ENCODE data around the gene CRYL1.
"Not testable (repeated sequence)": the region's sequence is repeated elsewhere in the genome, so short reads cannot be mapped to it uniquely, and the experiment has no call there.

CRYL1 gene

DNA sequence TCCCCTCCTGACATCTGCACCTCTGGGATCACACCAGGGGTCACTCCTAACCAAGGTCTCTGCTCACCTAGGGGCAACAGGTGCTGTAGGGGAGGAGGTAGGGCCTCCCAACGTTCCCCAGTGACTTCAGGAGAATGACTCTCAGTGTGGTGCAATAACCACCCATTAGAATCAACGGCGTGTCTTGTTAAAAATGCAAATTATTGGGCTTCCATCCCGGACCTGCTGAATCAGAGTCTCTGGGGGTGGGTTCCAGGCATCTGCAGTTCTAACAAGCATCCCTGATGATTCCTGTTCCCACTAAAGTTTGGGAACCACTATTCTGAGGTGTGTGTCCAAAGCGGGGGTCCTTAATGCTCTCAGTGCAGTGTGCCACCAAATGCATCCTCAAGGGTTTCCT, 84.6 kb downstream of the CRYL1 start:
- no peak for TF ChIP-seq POLR2A (IDR thresholded peaks at IDR 0.05; ENCODE audit: low read depth, low read length)
- DNase-seq (ENCODE audit: insufficient read length, low spot score) (no peak), FAIRE-seq (no peak)

DNA sequence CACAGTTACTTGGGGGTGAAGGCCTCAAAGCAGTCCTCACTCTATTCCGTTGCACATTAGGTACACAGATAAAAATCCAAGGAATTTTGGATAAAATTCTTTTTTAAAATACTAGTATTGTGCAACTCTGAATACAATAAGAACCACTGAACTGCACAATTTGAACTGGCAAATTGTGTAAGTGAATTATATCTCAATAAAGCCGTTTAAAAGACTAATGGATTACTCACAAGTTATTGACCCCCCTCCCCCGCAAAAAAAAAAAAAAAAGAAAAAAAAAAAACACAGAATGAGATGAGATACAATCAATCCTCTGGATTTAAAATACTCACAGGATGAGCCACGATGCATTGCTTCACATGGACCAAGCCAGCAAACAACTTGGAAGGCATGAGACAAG, 86.4 kb downstream of the CRYL1 start:
- FAIRE-seq, result no peak
- TF ChIP-seq POLR2A (IDR thresholded peaks at IDR 0.05; ENCODE audit: low read depth, low read length), result no peak
- no peak for DNase-seq (ENCODE audit: insufficient read length, low spot score)

DNA sequence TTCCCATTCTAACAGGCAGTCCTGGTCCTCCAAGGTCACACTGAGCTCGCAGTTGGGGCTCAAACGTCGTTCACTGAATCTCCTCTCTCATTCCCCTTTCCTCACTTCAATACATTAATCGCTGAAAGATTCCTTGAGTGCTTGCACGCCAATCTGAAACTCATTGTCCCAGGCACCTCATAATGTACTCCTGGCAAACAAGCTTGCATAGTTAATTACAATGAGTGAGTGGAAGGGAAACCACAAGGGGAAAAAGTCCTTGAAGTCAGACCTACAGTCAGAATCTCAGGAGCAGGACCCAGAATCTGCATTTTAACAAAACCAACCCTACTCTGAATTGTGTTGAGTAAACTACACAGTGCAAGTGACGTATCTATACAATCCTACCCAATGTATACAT, 86.9 kb downstream of the CRYL1 start:
- no peak for TF ChIP-seq POLR2A (IDR thresholded peaks at IDR 0.05; ENCODE audit: low read depth, low read length)
- DNase-seq (ENCODE audit: insufficient read length, low spot score) (no peak), FAIRE-seq (no peak)

DNA sequence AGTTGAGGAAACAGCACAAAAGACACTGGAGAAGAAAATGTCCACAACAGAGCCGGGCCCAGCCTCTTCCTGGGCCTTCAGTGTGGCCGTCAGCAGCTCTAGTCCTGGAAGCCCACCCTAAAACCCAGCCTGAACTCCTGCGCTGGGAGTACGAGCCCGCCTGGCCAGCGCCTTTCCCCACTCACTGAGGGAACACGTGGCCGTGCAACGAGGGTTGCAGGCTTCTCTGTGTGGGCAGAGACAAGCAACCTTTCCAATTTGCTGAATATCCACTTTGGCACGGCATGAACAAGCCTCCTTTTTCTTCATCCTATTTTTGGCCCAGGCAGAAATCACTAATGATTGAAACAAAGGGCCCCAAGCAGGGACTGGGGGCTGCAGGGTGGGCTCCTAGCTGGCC, 89.2 kb downstream of the CRYL1 start:
- no peak for FAIRE-seq
- no peak for TF ChIP-seq POLR2A (IDR thresholded peaks at IDR 0.05; ENCODE audit: low read depth, low read length)
- no peak for DNase-seq (ENCODE audit: insufficient read length, low spot score)

DNA sequence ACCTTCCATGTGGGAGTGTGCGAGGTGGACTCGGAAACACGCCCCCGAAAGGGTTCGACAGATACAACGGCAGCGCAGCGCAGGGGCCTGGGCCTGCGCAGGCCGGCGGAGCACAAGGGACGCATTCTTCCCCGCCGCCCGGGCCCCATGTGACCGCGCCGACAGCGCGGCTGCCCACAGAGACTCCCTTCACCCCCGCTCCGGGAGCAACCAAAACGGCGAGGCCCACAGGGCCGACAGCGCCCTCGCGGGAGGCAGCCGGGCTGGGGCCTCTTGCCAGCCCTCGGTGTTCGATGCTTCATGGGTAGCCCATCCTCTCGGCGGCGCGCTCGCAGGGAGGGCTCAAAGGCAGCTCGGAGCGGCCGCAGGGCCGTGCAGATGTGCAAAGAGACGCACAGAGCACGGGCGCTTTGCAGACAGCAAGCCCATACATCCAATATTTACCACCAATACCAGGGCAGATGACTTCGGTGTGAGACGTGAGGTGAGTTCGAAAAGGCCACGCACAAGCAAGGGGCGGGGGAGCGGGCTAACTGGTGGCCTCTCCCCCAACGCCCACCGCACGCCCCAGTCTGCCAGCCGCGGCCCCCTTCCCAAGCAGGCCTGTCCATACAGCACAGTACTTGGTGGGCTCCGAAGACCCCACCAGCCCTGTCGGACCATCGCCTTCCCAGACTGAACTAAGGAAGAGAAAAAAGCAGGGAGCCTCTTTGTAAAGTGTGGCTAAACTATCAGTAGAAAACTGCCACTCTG, 89.9 kb downstream of the CRYL1 start:
- DNase-seq (ENCODE audit: insufficient read length, low spot score) (no peak), FAIRE-seq (no peak)
- no peak for TF ChIP-seq POLR2A (IDR thresholded peaks at IDR 0.05; ENCODE audit: low read depth, low read length)

DNA sequence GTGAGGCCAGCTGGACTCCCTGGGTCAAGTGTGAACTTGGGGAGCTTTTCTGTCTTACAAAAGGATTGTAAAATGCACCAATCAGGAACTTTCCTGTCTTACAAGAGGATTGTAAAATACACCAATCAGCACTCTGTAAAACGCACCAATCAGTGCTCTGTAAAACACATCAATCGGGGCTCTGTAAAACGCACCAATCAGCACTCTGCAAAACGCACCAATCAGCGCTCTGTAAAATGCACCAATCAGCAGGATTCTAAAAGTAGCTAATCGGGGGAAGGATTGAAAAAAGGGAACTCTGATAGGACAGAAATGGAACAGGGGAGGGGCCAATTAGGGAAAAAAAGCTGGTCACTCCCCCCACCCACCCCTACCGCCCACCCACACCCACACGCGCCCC, 91.4 kb downstream of the CRYL1 start:
- not testable (repeated sequence) for FAIRE-seq; DNase-seq (ENCODE audit: insufficient read length, low spot score)

DNA sequence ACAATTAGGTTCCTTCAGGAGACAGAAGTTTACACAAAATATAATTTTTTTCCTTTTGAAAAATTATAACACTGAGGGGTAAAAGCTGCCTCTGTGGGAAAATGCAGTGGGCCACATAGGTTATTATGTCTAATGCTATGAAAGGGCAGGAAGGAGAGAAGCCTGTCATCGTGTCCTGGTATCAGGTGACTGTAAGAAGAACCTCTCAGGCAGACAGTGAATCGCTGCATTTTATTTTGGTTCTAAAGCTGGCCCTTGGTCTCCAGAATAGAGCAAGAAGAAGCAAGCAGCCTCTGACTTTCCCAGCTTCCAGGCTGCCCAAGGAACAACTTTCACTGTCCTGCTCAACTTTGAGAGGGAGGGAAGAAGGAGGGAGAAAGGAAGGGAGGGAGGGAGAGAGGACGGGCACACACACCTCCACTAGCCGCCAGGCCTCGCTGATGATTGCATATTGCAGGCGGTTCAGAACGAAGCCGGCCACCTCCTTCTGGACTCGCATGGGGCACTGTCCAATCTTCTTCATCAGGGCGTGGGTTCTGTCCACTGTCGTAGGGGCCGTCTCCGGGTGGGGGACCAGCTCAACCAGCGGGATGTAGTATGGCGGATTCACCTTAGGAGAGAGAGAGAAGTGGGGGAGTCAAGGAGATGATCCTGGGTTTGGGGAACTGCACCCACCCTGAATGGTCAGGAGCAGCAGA, 93.8 kb downstream of the CRYL1 start:
- FAIRE-seq, result no peak
- no peak for TF ChIP-seq POLR2A (IDR thresholded peaks at IDR 0.05; ENCODE audit: low read depth, low read length)

DNA sequence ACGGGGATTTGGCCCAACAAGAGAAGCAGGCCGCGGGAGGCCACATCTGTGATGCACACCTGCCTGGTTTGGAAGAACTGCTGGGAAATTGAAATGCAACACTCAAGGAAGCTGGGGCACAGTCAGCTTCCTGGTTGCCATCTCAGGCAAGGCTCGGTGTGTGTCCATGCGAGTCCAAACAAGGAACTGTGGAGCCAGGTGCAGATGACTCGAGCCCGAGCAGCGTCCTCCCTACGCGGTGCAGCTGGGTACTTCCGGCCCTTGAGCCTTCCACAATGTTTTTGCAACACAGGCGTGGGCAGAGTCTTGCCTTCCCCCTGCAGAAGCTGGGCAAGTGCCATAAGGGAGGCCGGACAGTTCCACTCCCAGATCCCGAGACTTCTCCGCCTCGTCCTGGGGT, 94.6 kb downstream of the CRYL1 start:
- TF ChIP-seq POLR2A (IDR thresholded peaks at IDR 0.05; ENCODE audit: low read depth, low read length), result no peak
- DNase-seq (ENCODE audit: insufficient read length, low spot score) (no peak), FAIRE-seq (no peak)

More for the DNA sequence above, 93.8 kb downstream of the CRYL1 start:
- DNase-seq (ENCODE audit: insufficient read length, low spot score), result no peak

DNA sequence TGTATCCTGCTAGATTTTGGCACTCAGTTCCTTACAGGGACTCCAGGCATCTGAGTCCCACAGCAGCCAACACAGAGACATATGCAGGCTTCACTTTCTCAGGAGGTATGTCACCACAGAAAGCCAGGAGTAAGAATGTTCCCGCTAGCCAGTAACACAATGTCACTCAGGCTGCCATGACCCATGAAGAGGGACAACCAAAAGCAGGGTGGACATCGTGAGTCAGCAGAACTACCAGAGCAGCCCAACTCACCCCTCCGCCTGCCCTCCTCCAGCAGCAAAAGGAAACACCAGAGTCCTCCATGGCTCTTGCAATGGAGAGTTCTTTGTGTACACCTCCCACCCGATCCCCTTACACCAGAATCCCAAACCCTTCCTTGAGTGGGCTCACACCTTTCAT, 95.4 kb downstream of the CRYL1 start:
- TF ChIP-seq POLR2A (IDR thresholded peaks at IDR 0.05; ENCODE audit: low read depth, low read length), result no peak
- DNase-seq (ENCODE audit: insufficient read length, low spot score) (no peak), FAIRE-seq (no peak)

DNA sequence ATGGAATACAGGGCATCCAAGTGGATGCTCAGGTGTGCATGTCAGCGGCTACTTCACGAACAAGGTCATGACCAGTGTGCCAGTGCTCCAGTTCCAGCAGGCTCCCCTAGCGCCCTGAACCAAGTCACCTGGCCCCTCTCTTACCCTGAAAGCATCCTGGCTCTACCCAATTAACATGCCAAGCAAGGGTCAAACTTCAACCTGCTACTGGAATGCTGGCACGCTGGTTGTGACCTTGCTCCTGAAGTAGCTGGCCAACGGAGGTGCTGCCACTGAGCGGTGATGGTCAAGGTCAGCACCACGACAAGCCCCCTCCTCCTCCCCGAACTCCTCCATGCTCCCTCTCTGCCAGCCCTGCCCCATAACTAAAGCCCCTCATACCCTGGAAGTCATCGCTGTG, 96.0 kb downstream of the CRYL1 start:
- FAIRE-seq, result no peak

DNA sequence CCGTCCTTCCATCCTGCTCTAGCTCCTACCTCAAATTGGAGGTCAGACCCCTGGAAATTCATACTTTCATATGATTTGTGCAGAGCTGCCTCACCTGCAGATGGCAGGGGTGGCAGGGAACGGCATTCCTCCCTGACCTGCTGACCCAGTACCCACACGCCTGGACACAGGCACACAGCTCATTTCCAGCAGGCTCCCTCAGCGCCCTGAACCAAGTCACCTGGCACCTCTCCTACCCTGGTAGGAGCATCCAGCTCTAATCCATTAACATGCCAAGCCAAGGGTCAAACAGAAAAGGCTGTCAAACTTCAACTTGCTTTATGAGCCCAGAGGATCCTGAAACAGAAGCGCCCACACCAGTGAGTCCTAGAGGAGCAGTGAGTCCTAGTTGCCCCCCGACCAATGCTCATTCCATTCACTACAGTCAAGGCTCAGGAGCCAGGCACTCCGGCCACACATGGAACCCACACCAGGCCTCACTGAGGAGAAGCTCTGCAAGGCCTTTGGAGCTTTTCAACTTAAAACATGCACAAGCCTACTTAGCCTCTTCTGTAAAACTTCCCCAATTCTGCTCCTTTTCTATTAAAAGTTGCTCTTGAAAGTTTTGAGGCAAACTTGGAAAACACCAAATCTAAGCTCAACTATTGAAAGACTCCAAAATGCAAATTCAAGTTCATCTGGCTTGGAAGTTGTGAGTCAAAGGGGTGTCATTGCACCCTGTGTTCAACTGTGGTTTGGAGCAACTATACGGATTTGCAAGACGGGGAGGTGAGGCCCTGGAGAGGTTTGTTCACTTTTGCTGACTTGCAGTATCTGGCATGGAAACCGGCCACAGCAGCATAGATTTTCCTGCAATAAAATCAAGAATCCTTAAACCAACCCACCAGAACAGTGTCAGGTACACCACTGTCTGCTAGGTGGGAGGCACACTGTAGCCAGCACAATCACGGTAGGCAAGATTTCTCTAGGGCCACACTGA, 96.7 kb downstream of the CRYL1 start:
- no peak for FAIRE-seq
- no peak for DNase-seq (ENCODE audit: insufficient read length, low spot score)
- no peak for TF ChIP-seq POLR2A (IDR thresholded peaks at IDR 0.05; ENCODE audit: low read depth, low read length)

More for the DNA sequence above, 96.0 kb downstream of the CRYL1 start:
- DNase-seq (ENCODE audit: insufficient read length, low spot score), result no peak
- TF ChIP-seq POLR2A (IDR thresholded peaks at IDR 0.05; ENCODE audit: low read depth, low read length), result no peak

DNA sequence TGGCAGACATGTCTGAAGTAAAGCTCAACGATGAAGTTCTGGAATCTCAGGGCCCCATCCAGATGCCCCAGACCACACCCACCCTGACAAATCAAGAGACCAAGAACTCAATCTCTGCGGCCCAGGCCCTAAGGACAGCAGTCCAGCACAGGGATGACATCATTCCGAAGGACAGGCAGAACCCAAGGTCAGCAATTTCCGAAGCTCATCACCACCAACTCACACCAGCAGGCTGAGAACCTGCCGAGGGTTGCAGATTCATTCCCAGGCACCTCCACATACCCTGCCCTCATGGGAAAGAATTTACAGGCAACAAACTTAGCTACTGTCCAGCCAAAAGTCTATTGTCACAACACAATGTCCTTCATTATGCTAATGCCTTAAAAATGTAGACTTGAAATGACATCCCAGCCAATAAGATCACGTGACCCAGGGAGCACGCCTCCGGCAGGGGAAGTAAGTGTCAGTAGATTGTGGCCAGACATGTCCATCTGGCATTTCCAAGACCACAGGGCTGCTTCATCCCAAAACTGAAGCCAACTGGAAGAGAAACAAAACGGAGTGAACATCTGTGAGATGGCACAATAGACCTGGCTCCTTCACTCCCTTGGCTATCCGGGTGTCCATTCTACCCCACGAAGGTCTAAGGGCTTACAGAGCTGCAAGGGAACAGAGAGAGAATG, 98.8 kb downstream of the CRYL1 start:
- TF ChIP-seq POLR2A (IDR thresholded peaks at IDR 0.05; ENCODE audit: low read depth, low read length), result no peak
- FAIRE-seq (no peak), DNase-seq (ENCODE audit: insufficient read length, low spot score) (no peak)

DNA sequence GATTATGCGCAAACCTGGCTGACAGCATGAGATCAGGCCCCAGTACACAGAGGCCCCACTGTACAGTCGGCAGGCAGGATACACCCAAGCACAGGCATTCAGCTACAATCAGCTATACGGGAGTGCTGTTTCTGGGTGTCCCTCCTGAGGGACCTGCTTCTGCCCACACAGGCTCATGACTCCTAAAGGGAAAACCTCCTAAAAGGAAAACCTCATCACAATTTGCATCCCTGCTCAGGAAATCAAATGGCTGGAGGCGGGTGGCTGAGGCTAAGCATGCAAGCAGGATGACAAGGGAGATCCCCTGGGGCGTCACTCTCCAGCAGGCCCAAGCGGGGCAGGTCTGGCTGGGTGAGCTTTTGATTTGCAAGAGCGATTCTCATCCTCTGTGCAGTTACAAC, 99.8 kb downstream of the CRYL1 start:
- TF ChIP-seq POLR2A (IDR thresholded peaks at IDR 0.05; ENCODE audit: low read depth, low read length), result no peak
- FAIRE-seq (no peak), DNase-seq (ENCODE audit: insufficient read length, low spot score) (no peak)

DNA sequence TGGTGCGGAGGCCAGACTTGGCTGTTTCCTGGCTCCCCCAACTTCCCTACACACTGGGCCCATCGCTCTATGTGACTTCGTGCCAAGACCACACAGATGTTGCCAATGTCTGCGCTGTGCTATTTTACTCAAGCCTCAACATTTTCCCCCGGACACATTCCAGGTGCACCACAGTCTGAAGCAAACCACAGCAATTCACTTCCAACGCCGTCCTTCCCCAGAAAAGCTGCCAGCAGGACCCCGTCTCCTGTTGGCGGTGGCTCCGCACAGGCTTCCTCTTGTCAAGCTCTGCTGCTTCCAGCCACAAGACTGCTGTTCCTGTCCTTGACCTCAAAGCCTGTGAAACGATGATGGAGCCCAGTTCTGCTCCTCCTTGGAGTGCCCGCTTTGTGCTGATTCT, 100.7 kb downstream of the CRYL1 start:
- no peak for TF ChIP-seq POLR2A (IDR thresholded peaks at IDR 0.05; ENCODE audit: low read depth, low read length)
- no peak for FAIRE-seq
- no peak for DNase-seq (ENCODE audit: insufficient read length, low spot score)

Data from H54 (cell line).